SK-N-SH treated with all-trans-retinoic acid at 6 μM for 48 hours (cell line): ENCODE measurements around the gene MERTK.

Experiments used
- ARNTL ChIP-seq: fragments of 450-650 bp; formaldehyde crosslinking; IDR thresholded peaks from 2 replicates; pipeline ENCODE4 v1.5.0; 2020; ENCODE audit warnings: low read depth, mild to moderate bottlenecking, moderate library complexity, borderline replicate concordance
- BACH2 ChIP-seq: fragments of 250-450 bp; sonication (Bioruptor Pico); IDR thresholded peaks from 2 replicates; pipeline ENCODE4 v1.9.0; 2021; ENCODE audit warnings: mild to moderate bottlenecking, borderline replicate concordance
- CSDC2 ChIP-seq: fragments of 250-450 bp; sonication (Bioruptor Pico); IDR thresholded peaks from 2 replicates; pipeline ENCODE4 v1.5.0; 2020; ENCODE audit warnings: mild to moderate bottlenecking, moderate library complexity
- PPARA ChIP-seq: fragments of 250-450 bp; sonication (Bioruptor Pico); IDR thresholded peaks from 2 replicates; pipeline ENCODE4 v1.5.0; 2020; ENCODE audit warnings: mild to moderate bottlenecking, borderline replicate concordance
- SNAI2 ChIP-seq: fragments of 250-450 bp; sonication (Bioruptor Pico); IDR thresholded peaks from 2 replicates; pipeline ENCODE4 v1.5.0; 2020; ENCODE audit warnings: mild to moderate bottlenecking, moderate library complexity
- TOX ChIP-seq: fragments of 250-450 bp; sonication (Bioruptor Pico); IDR thresholded peaks from 2 replicates; pipeline ENCODE4 v1.8.0; 2021; ENCODE audit warnings: mild to moderate bottlenecking, moderate library complexity, borderline replicate concordance

GRCh38 chr2:111904726-111905474 is 6.5 kb downstream of the MERTK start:
- TF ChIP-seq BACH2 (CRISPR knock-in tag), result no peak
- no peak for TF ChIP-seq TOX (CRISPR knock-in tag)
- no peak for TF ChIP-seq SNAI2
- TF ChIP-seq CSDC2 (CRISPR knock-in tag), result no peak
- TF ChIP-seq PPARA, result no peak
- TF ChIP-seq ARNTL, result no peak
